Fibroblast of pulmonary artery (primary cell): ENCODE data around the gene IL36B.

Source experiments
- DNase-seq: peaks from one replicate; pipeline ENCODE4 v3.0.0-alpha.2; 2010; ENCODE audit warnings: low read depth
- H3K4me3 ChIP-seq: replicated peaks from 2 replicates; pipeline ENCODE4 v1.5.1; 2011; ENCODE audit warnings: low read depth, mild to moderate bottlenecking, control low read depth, low read length, moderate library complexity
- CTCF ChIP-seq: IDR thresholded peaks from 2 replicates; pipeline ENCODE4 v1.5.1; 2011; ENCODE audit warnings: mild to moderate bottlenecking, control low read depth, low read length, inconsistent platforms; ENCODE audit errors: missing control alignments

The IL36B gene

GRCh38 chr2:113075600-113075999 lies 22.9 kb upstream of the IL36B start:
- no peak overlapping the region for H3K4me3 ChIP-seq
- no peak for DNase-seq
- no peak for TF ChIP-seq CTCF

- no peak for DNase-seq
Measured at GRCh38 chr2:113075030-113075429, 22.4 kb upstream of the IL36B start.

DNA sequence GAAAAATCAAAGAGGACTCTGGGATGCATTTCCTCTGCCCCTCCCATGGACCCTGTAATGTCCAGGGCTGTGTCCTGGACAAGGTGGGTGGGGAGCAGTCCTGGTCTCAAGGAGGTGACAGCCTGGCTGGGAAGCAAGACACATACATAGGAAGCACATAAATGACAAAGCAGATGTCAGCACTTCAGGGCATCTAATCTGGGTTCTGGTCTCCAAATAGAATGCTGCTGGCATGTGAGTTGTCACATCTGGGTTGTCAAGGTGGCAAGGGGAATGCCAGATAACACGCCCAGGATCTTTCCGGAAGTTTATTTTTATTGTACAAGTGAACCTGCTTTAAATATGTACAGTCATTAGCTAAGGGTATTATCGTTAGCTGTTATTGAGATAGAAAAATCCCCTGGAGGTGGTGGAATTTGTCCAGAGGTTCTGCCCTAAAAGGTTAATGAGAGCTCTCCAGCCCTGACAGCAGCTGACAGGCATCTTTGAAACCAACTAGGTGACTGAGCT lies 20.7 kb upstream of the IL36B start:
- no peak for TF ChIP-seq CTCF
- no peak overlapping the region for H3K4me3 ChIP-seq
- no peak for DNase-seq

More at GRCh38 chr2:113075030-113075429, 22.4 kb upstream of the IL36B start:
- no peak overlapping the region for H3K4me3 ChIP-seq
- TF ChIP-seq CTCF: no peak

DNA sequence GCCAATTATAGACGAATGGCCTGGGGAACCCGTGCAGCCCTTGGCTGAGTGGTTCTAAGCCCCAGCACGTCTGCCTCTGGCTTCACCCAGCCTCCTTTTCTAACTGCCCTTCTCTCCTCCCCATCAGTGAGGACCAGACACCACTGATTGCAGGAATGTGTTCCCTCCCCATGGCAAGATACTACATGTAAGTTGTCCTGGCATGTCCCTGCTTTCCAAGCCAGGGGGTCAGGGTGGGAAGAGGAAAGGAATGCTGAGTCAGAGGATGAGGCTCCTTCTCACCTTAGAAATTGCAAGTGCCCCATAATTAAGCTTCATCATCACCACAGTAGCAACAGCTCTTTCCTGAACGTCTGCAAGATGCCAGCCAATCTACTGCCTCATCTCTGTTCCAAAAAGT lies 19.9 kb upstream of the IL36B start:
- no peak overlapping the region for H3K4me3 ChIP-seq
- no peak for TF ChIP-seq CTCF
- no peak for DNase-seq

GRCh38 chr2:113070606-113070975 lies 17.9 kb upstream of the IL36B start:
- no peak for DNase-seq

GRCh38 chr2:113069676-113070605 lies 17.3 kb upstream of the IL36B start:
- TF ChIP-seq CTCF: no peak
- no peak for DNase-seq

More at GRCh38 chr2:113070606-113070975, 17.9 kb upstream of the IL36B start:
- no peak overlapping the region for H3K4me3 ChIP-seq
- TF ChIP-seq CTCF: no peak

More at GRCh38 chr2:113069676-113070605, 17.3 kb upstream of the IL36B start:
- H3K4me3 ChIP-seq: no peak overlapping the region
